Osteoblast (primary cell): Measurements from ENCODE around the gene TBX21. TPM values are rescaled to one million over a fixed set of nuclear protein-coding genes. Genes with fewer than 3 reads are reported as not detected.
A peak's percentile ranks its signal among the peaks of the same experiment; 100 is the strongest.

Source experiments
- DNase-seq: peaks from one replicate; pipeline ENCODE4 v3.0.0; 2011; ENCODE audit warnings: low spot score, mixed read lengths; ENCODE audit not compliant: insufficient read length; ENCODE audit errors: missing footprints
- H2AFZ ChIP-seq: 2 replicates; pipeline ENCODE4 v1.6.0; 2011; ENCODE audit warnings: mild to moderate bottlenecking, low read length
- H3K27ac ChIP-seq: 2 replicates; pipeline ENCODE4 v1.5.1; 2011; ENCODE audit warnings: mild to moderate bottlenecking, low read depth, low read length, moderate library complexity
- H3K27me3 ChIP-seq: 2 replicates; pipeline ENCODE4 v1.6.0; 2012; ENCODE audit warnings: mild to moderate bottlenecking, control low read depth, inconsistent platforms, low read length, moderate library complexity; ENCODE audit not compliant: insufficient read depth
- H3K36me3 ChIP-seq: 2 replicates; pipeline ENCODE4 v1.5.1; 2011; ENCODE audit warnings: mild to moderate bottlenecking, low read length, control low read depth, moderate library complexity; ENCODE audit not compliant: insufficient read depth
- H3K4me1 ChIP-seq: 2 replicates; pipeline ENCODE4 v1.5.1; 2011; ENCODE audit warnings: mild to moderate bottlenecking, low read length, control low read depth, moderate library complexity; ENCODE audit not compliant: insufficient read depth
- H3K4me2 ChIP-seq: 2 replicates; pipeline ENCODE4 v1.6.0; 2011; ENCODE audit warnings: mild to moderate bottlenecking, low read length; ENCODE audit not compliant: insufficient read depth
- H3K4me3 ChIP-seq: fragments of 200-600 bp; sonication (generic); 3 replicates; pipeline ENCODE4 v1.5.1; 2012; ENCODE audit warnings: mild to moderate bottlenecking, low read length, inconsistent platforms; ENCODE audit not compliant: insufficient read depth
- H3K79me2 ChIP-seq: 2 replicates; pipeline ENCODE4 v1.6.0; 2012; ENCODE audit warnings: mild to moderate bottlenecking, low read length, control low read depth, inconsistent platforms; ENCODE audit not compliant: insufficient read depth
- H3K9me3 ChIP-seq: 2 replicates; pipeline ENCODE4 v1.5.1; 2011; ENCODE audit warnings: low read depth, low read length, control low read depth
- H4K20me1 ChIP-seq: 2 replicates; pipeline ENCODE4 v1.6.0; 2012; ENCODE audit warnings: mild to moderate bottlenecking, low read length, control low read depth; ENCODE audit not compliant: insufficient read depth
- CTCF ChIP-seq: IDR thresholded peaks from 2 replicates; pipeline ENCODE4 v1.5.1; 2011; ENCODE audit warnings: mild to moderate bottlenecking, low read depth, low read length, moderate library complexity; ENCODE audit errors: extremely low read depth
- total RNA-seq: library from RNA; depleted of rRNA; stranded (reverse); fragments of >200 nt; gene quantifications from 2 replicates; pipeline ENCODE4 v1.2.3, GENCODE V29; 2012

The TBX21 gene
- total RNA-seq, 1 donor, result not detected

- no peaks in the 10 kb centered on the region for H3K9me3 ChIP-seq
- H3K79me2 ChIP-seq, result no peaks in the 10 kb centered on the region
- peaks cover 30% of the 10 kb centered on the region for H4K20me1 ChIP-seq
- no peak overlapping the region for H3K4me2 ChIP-seq
- H3K4me3 ChIP-seq, result no peak overlapping the region
- H3K36me3 ChIP-seq, result no peaks in the 10 kb centered on the region
- DNase-seq, result no peak
- H2AFZ ChIP-seq, result no peak overlapping the region
- no peak overlapping the region for H3K27ac ChIP-seq
- peaks cover 82% of the 10 kb centered on the region for H3K27me3 ChIP-seq
- TF ChIP-seq CTCF, result no peak
- peaks cover 36% of the 10 kb centered on the region for H3K4me1 ChIP-seq
Measured at GRCh38 chr17:47715669-47716325, 17.2 kb upstream of the TBX21 start.

GRCh38 chr17:47716375-47716774, 16.7 kb upstream of the TBX21 start:
- no peak for TF ChIP-seq CTCF
- H3K27ac ChIP-seq, result no peak overlapping the region
- no peak for DNase-seq

DNA sequence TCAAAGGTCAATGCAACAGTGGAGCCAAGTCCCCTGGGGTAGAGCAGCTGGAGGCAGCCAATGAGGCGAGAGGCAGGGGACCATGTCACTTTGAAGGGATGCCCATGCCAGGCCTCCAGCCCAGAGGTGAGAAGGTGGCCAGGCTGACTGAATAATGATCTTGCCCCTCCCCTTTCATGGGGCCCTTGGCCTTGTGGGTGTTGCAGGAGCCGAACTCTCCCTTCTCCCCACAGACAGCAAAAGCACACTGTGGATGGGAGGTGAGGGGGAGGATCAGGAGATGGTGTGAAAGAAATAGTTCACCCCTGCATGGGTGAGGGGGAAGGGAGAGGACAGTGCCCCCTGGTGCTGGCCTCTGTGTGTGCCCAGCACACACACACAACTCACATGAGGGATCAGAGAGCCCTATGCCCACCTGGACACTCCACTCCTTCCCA, 15.8 kb upstream of the TBX21 start:
- Histone ChIP-seq H3K27me3 (peaks cover 91% of the 10 kb centered on the region), H3K79me2 (no peaks in the 10 kb centered on the region), H4K20me1 (peaks cover 27% of the 10 kb centered on the region)

More at GRCh38 chr17:47716375-47716774, 16.7 kb upstream of the TBX21 start:
- H3K4me1 ChIP-seq, result peaks cover 42% of the 10 kb centered on the region
- H3K4me3 ChIP-seq, result no peak overlapping the region
- H3K36me3 ChIP-seq, result no peaks in the 10 kb centered on the region
- H2AFZ ChIP-seq, result no peak overlapping the region
- H3K27me3 ChIP-seq, result peaks cover 88% of the 10 kb centered on the region
- no peak overlapping the region for H3K4me2 ChIP-seq
- no peaks in the 10 kb centered on the region for H3K79me2 ChIP-seq
- H4K20me1 ChIP-seq, result peaks cover 27% of the 10 kb centered on the region
- H3K9me3 ChIP-seq, result no peaks in the 10 kb centered on the region

More for the DNA sequence above, 15.8 kb upstream of the TBX21 start:
- Histone ChIP-seq H3K4me3 (no peak overlapping the region), H2AFZ (no peak overlapping the region), H3K9me3 (no peaks in the 10 kb centered on the region), H3K4me2 (no peak overlapping the region), H3K27ac (no peak overlapping the region), H3K36me3 (no peaks in the 10 kb centered on the region), H3K4me1 (peaks cover 44% of the 10 kb centered on the region)
- no peak for DNase-seq
- TF ChIP-seq CTCF, result peak; percentile 51
